NT2/D1 (cell line): Measurements from ENCODE around the gene PCDHAC2.

Experiments used
- SUZ12 ChIP-seq: IDR thresholded peaks from 2 replicates; pipeline ENCODE4 v1.6.1; 2011; ENCODE audit not compliant: insufficient read length, insufficient read depth; ENCODE audit errors: extremely low read depth
- YY1 ChIP-seq: IDR thresholded peaks from 2 replicates; pipeline ENCODE4 v1.6.1; 2011; ENCODE audit not compliant: insufficient read length, insufficient read depth
- ZNF274 ChIP-seq: IDR thresholded peaks from 2 replicates; pipeline ENCODE4 v1.6.1; 2011; ENCODE audit warnings: mild to moderate bottlenecking, low read depth, low read length

DNA sequence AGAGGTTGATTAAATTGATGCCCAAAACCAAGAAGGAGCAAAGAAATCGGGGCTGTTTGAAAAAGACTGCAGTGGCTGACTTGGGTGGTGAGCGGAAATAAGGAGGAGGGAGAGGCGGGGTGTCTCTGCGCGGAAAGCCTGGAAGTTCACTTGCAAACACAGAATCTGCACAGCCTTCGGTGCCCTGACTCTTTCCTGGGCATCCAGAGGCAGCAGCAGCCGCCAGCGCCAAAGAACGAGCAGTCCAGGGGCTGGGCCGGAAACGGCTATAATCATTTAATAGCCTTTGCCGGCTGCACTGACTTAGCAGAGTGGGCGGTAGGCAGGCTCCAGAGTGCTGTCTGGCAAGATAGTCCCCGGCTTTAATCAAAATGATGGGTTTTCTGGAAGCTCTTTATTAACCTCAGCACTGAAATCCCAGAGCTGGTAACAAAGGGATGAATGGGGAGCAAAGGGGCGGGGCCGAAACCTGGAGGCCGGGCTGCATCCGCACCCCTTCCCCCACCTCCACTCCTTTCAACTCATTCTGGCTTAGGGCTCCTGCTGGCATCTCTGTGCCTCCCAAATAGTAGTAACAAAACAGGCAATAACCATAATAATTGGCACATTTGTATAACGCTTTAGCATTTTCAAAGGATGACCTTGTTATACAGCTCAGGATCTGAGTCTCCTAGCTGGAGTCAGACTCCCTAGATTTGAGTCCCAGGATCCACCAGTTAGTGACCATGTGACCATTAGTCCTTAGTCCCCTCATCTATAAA, 35.7 kb downstream of the PCDHAC2 start:
- TF ChIP-seq ZNF274 (no peak), YY1 (no peak), SUZ12 (no peak)
